SU-DHL-6 (cell line): ENCODE measurements around the gene HOXA10.

Experiments
- EZH2phosphoT487 ChIP-seq: fragments of 200-600 bp; sonication (generic), shearing (Covaris generic); conservative IDR thresholded peaks from 2 replicates; pipeline ENCODE4 v1.6.1; 2018; ENCODE audit warnings: mild to moderate bottlenecking, antibody characterized with exemption, low read length, moderate library complexity, mixed read lengths
- TF ChIP-seq, protein P1 (sequence below): fragments of 200-600 bp; sonication (generic); IDR thresholded peaks from one replicate; pipeline ENCODE4 v1.5.1; 2017; ENCODE audit warnings: antibody characterized with exemption, mild to moderate bottlenecking, low read length, moderate library complexity; ENCODE audit not compliant: insufficient read depth, poor library complexity, severe bottlenecking

DNA sequence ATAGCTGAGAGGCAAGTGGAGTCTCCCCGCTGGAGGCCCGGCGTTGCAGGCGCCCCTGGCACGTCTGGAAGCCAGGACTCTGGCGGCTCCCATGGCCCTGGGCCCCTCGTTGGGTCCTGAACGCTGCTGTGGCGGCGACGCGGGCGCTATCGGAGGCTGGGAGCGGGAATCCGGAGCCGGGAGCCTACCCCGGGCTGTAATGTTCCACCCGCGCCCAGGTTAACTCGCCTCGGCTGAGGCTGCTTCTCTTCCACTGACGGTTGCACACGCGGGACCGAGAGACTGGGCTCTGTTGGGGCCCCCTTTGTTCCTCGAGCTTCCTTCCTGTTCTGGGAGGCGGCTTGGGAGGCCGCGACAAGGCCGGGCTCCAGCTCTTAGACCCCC, 29.3 kb downstream of the HOXA10 start:
- TF ChIP-seq, protein P1, sequence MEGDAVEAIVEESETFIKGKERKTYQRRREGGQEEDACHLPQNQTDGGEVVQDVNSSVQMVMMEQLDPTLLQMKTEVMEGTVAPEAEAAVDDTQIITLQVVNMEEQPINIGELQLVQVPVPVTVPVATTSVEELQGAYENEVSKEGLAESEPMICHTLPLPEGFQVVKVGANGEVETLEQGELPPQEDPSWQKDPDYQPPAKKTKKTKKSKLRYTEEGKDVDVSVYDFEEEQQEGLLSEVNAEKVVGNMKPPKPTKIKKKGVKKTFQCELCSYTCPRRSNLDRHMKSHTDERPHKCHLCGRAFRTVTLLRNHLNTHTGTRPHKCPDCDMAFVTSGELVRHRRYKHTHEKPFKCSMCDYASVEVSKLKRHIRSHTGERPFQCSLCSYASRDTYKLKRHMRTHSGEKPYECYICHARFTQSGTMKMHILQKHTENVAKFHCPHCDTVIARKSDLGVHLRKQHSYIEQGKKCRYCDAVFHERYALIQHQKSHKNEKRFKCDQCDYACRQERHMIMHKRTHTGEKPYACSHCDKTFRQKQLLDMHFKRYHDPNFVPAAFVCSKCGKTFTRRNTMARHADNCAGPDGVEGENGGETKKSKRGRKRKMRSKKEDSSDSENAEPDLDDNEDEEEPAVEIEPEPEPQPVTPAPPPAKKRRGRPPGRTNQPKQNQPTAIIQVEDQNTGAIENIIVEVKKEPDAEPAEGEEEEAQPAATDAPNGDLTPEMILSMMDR, result no peak
- TF ChIP-seq EZH2phosphoT487, result no peak
